Psoas muscle (tissue), 8 donors: ENCODE data around the gene FURIN. TPM values are rescaled to one million over a fixed set of nuclear protein-coding genes. Genes with fewer than 3 reads are reported as not detected.

Experiments used
- ATAC-seq, 4 donors: fragments of 200-7000 bp; cut with Tn5 transposase; one replicate each; pipeline ENCODE4 v1.9.1; 2020; ENCODE audit warnings: moderate library complexity in 3 of 4, mild to moderate bottlenecking in 2 of 4
- DNase-seq, 2 donors: peaks; one replicate each; pipeline ENCODE4 v3.0.0-alpha.2; 2020
- H3K27ac ChIP-seq: fragments of 200-600 bp; one replicate; pipeline ENCODE4 v1.8.0; 2022
- H3K27me3 ChIP-seq, 3 donors: fragments of 200-600 bp in 1 of 3; one replicate each; pipeline versions ENCODE4 v1.6.1 to v1.8.0; 2013 to 2022; ENCODE audit warnings: low read length in 2 of 3, mild to moderate bottlenecking in 2 of 3, moderate library complexity in 1 of 3; ENCODE audit not compliant: insufficient read depth in 3 of 3
- H3K36me3 ChIP-seq, 2 donors: fragments of 200-600 bp in 1 of 2; one replicate each; pipeline versions ENCODE4 v1.6.1 to v1.8.0; 2013 to 2022; ENCODE audit warnings: low read depth in 1 of 2, mild to moderate bottlenecking in 1 of 2, moderate library complexity in 1 of 2; ENCODE audit not compliant: insufficient read depth in 1 of 2
- H3K4me1 ChIP-seq: fragments of 200-600 bp; one replicate; pipeline ENCODE4 v1.8.0; 2022
- H3K4me3 ChIP-seq: fragments of 200-600 bp; one replicate; pipeline ENCODE4 v1.8.0; 2022; ENCODE audit warnings: mild to moderate bottlenecking
- H3K9me3 ChIP-seq: fragments of 200-600 bp; one replicate; pipeline ENCODE4 v1.8.0; 2022
- WGBS, 3 donors: extraction: QIAGEN DNeasy Blood & Tissue Kit; methylation state at CpG; one replicate each; pipeline versions ENCODE4 v1.1.6 to v1.1.7; 2013; 5-methylcytosine and 5-hydroxymethylcytosine counted together
- intact Hi-C, 2 donors: fragments of 100-400 bp; cut with DNase I; formaldehyde crosslinking; loops; one replicate each; pipeline versions ENCODE4 v1.11.0 to v1.14.2; 2022
- polyA plus RNA-seq, 3 donors: library from polyadenylated mRNA; stranded (reverse); fragments of 200-250 nt; gene quantifications; one replicate each; pipeline ENCODE4 v1.2.3, GENCODE V29; 2013
- total RNA-seq, 4 donors: library from RNA; stranded (reverse); fragmentation: NEBNext Ultra II Directional in 2 of 4; extraction: Animal tissue kit (Norgen Biotek cat#: 25700) in 2 of 4; gene quantifications; one replicate each; pipeline versions ENCODE4 v1.2.1 to v1.2.4, GENCODE V29; 2021 to 2023
- TF ChIP-seq, protein P1 (sequence below): fragments of 200-600 bp; IDR thresholded peaks from one replicate; pipeline ENCODE4 v1.8.0; 2022; ENCODE audit warnings: antibody characterized with exemption
- donor health status: healthy with polysubstance abuse.
- donor health status: DM: no; HTN: no; CAD: no; lungs with moderate emphysema.
- donor health status: Bipolar disorder and iron deficiency.
- donor health status: healthy.
- donor health status: DM: yes; HTN: yes; CAD: no.
- donor health status: DM: no; HTN: no; CAD: no.
- donor health status: DM: no; HTN: no; CAD: no.
- donor health status: DM: yes; HTN: yes; CAD: no.

Gene FURIN
- total and polyA plus RNA-seq, 7 donors: 27.2 to 99.3 (median 49.6) TPM

DNA sequence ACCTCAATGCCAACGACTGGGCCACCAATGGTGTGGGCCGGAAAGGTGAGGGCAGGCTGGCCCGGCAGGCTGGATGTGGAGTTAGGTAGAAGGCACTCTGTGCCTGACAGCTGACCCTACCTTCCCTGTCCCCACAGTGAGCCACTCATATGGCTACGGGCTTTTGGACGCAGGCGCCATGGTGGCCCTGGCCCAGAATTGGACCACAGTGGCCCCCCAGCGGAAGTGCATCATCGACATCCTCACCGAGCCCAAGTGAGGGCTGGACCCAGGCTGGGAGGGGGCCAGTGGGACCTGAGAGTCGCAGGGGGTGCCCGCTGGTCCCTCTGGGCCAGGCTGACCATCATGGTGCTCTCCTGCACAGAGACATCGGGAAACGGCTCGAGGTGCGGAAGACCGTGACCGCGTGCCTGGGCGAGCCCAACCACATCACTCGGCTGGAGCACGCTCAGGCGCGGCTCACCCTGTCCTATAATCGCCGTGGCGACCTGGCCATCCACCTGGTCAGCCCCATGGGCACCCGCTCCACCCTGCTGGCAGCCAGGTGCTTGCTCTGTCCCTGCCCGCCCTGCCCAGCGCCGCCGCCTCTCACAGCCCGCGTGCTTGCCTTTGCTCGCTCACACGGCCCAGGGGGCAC is 11.5 kb downstream of the FURIN start:
- Histone ChIP-seq H3K36me3 (peaks cover 7 to 73% of the 10 kb centered on the region in 2 donors), H3K27ac (no peak overlapping the region), H3K4me1 (peaks cover 6% of the 10 kb centered on the region), H3K4me3 (no peak overlapping the region), H3K9me3 (no peaks in the 10 kb centered on the region), H3K27me3 (no peaks in the 10 kb centered on the region)
- intact Hi-C loops: loop anchor here in 1 of 2 donors (5.0 kb wide), 1 partner anchor 563 kb away; no protein-coding TSS in a partner anchor
- DNase-seq: no peak
- no peak for ATAC-seq
- WGBS, 3 donors: 90 to 95% (median 94%) methylated on average over 31 to 35 of the region's 35 CpGs
- TF ChIP-seq, protein P1, sequence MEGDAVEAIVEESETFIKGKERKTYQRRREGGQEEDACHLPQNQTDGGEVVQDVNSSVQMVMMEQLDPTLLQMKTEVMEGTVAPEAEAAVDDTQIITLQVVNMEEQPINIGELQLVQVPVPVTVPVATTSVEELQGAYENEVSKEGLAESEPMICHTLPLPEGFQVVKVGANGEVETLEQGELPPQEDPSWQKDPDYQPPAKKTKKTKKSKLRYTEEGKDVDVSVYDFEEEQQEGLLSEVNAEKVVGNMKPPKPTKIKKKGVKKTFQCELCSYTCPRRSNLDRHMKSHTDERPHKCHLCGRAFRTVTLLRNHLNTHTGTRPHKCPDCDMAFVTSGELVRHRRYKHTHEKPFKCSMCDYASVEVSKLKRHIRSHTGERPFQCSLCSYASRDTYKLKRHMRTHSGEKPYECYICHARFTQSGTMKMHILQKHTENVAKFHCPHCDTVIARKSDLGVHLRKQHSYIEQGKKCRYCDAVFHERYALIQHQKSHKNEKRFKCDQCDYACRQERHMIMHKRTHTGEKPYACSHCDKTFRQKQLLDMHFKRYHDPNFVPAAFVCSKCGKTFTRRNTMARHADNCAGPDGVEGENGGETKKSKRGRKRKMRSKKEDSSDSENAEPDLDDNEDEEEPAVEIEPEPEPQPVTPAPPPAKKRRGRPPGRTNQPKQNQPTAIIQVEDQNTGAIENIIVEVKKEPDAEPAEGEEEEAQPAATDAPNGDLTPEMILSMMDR: no peak

DNA sequence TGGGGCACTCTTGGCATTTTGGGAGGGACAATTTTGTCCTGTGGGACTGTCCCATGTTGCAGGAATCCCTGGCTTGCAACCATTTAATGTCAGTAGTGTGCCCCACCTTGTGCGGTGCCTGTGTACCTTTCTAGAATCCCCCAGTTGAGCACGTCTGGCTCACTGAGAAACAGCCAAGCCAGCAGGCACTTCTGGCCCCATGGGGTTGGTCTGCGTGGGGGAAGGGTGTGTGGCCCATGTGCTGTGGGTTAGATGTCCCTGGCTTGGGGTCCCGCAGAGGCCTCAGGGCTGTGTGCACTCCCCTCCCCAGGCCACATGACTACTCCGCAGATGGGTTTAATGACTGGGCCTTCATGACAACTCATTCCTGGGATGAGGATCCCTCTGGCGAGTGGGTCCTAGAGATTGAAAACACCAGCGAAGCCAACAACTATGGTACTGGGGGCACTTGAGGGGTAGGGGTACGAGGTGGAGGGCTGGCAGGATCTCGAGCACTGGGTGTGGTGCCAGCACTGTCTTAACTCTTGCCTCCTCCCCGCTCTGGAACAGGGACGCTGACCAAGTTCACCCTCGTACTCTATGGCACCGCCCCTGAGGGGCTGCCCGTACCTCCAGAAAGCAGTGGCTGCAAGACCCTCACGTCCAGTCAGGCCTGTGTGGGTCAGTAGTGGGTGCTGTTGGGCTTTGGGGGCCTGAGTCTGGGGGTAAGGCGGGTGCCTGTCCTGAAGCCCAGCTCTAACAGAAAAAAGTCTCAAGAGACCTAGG is 12.2 kb downstream of the FURIN start:
- H3K4me3 ChIP-seq: no peak overlapping the region
- intact Hi-C loops: loop anchor here in 1 of 2 donors (5.0 kb wide), 1 partner anchor 563 kb away; no protein-coding TSS in a partner anchor
- H3K4me1 ChIP-seq: peaks cover 6% of the 10 kb centered on the region
- 79 to 90% (median 84%) methylated on average over 16 of the region's 16 CpGs for WGBS, 3 donors
- no peak for ATAC-seq
- no peak overlapping the region for H3K27ac ChIP-seq
- TF ChIP-seq, protein P1: no peak
- no peaks in the 10 kb centered on the region for H3K9me3 ChIP-seq
- H3K27me3 ChIP-seq: no peaks in the 10 kb centered on the region
- DNase-seq: no peak
- peaks cover 7 to 73% of the 10 kb centered on the region in 2 donors for H3K36me3 ChIP-seq

DNA sequence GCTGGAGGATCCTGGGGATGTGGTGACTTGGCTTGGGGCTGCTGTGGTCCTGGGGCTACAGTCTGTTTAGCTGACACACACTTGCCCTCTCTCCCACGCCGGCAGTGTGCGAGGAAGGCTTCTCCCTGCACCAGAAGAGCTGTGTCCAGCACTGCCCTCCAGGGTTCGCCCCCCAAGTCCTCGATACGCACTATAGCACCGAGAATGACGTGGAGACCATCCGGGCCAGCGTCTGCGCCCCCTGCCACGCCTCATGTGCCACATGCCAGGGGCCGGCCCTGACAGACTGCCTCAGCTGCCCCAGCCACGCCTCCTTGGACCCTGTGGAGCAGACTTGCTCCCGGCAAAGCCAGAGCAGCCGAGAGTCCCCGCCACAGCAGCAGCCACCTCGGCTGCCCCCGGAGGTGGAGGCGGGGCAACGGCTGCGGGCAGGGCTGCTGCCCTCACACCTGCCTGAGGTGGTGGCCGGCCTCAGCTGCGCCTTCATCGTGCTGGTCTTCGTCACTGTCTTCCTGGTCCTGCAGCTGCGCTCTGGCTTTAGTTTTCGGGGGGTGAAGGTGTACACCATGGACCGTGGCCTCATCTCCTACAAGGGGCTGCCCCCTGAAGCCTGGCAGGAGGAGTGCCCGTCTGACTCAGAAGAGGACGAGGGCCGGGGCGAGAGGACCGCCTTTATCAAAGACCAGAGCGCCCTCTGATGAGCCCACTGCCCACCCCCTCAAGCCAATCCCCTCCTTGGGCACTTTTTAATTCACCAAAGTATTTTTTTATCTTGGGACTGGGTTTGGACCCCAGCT is 13.0 kb downstream of the FURIN start:
- no peak for DNase-seq
- TF ChIP-seq, protein P1: no peak
- no peaks in the 10 kb centered on the region for H3K9me3 ChIP-seq
- 66 to 87% (median 70%) methylated on average over 27 to 35 of the region's 35 CpGs for WGBS, 3 donors
- no peaks in the 10 kb centered on the region for H3K27me3 ChIP-seq
- ATAC-seq: no peak
- peaks cover 7% of the 10 kb centered on the region for H3K4me1 ChIP-seq
- H3K27ac ChIP-seq: no peak overlapping the region
- H3K36me3 ChIP-seq: peaks cover 7 to 64% of the 10 kb centered on the region in 2 donors
- intact Hi-C loops: loop anchor here in 1 of 2 donors (5.0 kb wide), 1 partner anchor 564 kb away; no protein-coding TSS in a partner anchor
- H3K4me3 ChIP-seq: no peak overlapping the region

DNA sequence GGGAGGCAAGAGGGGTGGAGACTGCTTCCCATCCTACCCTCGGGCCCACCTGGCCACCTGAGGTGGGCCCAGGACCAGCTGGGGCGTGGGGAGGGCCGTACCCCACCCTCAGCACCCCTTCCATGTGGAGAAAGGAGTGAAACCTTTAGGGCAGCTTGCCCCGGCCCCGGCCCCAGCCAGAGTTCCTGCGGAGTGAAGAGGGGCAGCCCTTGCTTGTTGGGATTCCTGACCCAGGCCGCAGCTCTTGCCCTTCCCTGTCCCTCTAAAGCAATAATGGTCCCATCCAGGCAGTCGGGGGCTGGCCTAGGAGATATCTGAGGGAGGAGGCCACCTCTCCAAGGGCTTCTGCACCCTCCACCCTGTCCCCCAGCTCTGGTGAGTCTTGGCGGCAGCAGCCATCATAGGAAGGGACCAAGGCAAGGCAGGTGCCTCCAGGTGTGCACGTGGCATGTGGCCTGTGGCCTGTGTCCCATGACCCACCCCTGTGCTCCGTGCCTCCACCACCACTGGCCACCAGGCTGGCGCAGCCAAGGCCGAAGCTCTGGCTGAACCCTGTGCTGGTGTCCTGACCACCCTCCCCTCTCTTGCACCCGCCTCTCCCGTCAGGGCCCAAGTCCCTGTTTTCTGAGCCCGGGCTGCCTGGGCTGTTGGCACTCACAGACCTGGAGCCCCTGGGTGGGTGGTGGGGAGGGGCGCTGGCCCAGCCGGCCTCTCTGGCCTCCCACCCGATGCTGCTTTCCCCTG is 13.8 kb downstream of the FURIN start:
- H3K27ac ChIP-seq: no peak overlapping the region
- WGBS, 3 donors: 80 to 88% (median 83%) methylated on average over 19 of the region's 19 CpGs
- no peak overlapping the region for H3K4me3 ChIP-seq
- intact Hi-C loops: loop anchor here in 1 of 2 donors (5.0 kb wide), 1 partner anchor 565 kb away; no protein-coding TSS in a partner anchor
- no peaks in the 10 kb centered on the region for H3K27me3 ChIP-seq
- TF ChIP-seq, protein P1: no peak
- peaks cover 7 to 57% of the 10 kb centered on the region in 2 donors for H3K36me3 ChIP-seq
- H3K4me1 ChIP-seq: peaks cover 12% of the 10 kb centered on the region
- ATAC-seq: no peak
- H3K9me3 ChIP-seq: no peaks in the 10 kb centered on the region
- DNase-seq: no peak
